NB4 (cell line): Measurements from ENCODE around the gene TIMM10B.

Source experiments
- DNase-seq: peaks from one replicate; pipeline ENCODE4 v3.0.0; 2010; ENCODE audit warnings: low read depth
- H3K4me3 ChIP-seq: one replicate; pipeline ENCODE4 v1.5.1; 2011; ENCODE audit warnings: mild to moderate bottlenecking, low read depth, low read length, moderate library complexity
- CTCF ChIP-seq: IDR thresholded peaks from one replicate; pipeline ENCODE4 v1.5.1; 2012; ENCODE audit warnings: low read depth, low read length
- MAX ChIP-seq: IDR thresholded peaks from 2 replicates; pipeline ENCODE4 v1.6.1; 2011; ENCODE audit warnings: low read depth, low read length
- MYC ChIP-seq: IDR thresholded peaks from 2 replicates; pipeline ENCODE4 v1.6.1; 2011; ENCODE audit warnings: low read depth, low read length
- POLR2A ChIP-seq: IDR thresholded peaks from 2 replicates; pipeline ENCODE4 v1.6.1; 2011; ENCODE audit warnings: mild to moderate bottlenecking; ENCODE audit not compliant: insufficient read length; ENCODE audit errors: extremely low read depth

TIMM10B gene

GRCh38 chr11:6438979-6439571 is 42.2 kb upstream of the TIMM10B start:
- TF ChIP-seq CTCF (peak; percentile 87), POLR2A (no peak), MYC (peak; percentile 86), MAX (peak; percentile 83)
- peak; percentile 74 for DNase-seq
- no peak overlapping the region for H3K4me3 ChIP-seq

- no peak within 1 kb of the TSS for H3K4me3 ChIP-seq
- TF ChIP-seq CTCF (no peak), MAX (no peak), POLR2A (no peak), MYC (no peak)
- DNase-seq, result no peak
Observed at GRCh38 chr11:6440906-6441358, 40.4 kb upstream of the TIMM10B start, which contains the start of gene HPX. Gene HPX, minus strand, starts transcription at chr11:6440987. Its CDS starts 24 bp downstream, at chr11:6440963.

- H3K4me3 ChIP-seq, result no peak overlapping the region
- no peak for DNase-seq
- no peak for TF ChIP-seq MYC
- no peak for TF ChIP-seq MAX
- no peak for TF ChIP-seq POLR2A
- TF ChIP-seq CTCF, result no peak
Observed at GRCh38 chr11:6442441-6442840, 38.9 kb upstream of the TIMM10B start.

- DNase-seq, result peak; percentile 61
- TF ChIP-seq MAX (no peak), MYC (no peak), CTCF (peak; percentile 83), POLR2A (no peak)
- H3K4me3 ChIP-seq, result no peak overlapping the region
Observed at GRCh38 chr11:6443269-6444003, 37.9 kb upstream of the TIMM10B start.

GRCh38 chr11:6448574-6448973 is 32.7 kb upstream of the TIMM10B start:
- no peak for DNase-seq
- TF ChIP-seq CTCF (no peak), MYC (no peak), MAX (no peak)
- no peak overlapping the region for H3K4me3 ChIP-seq
